ENCODE data around the gene GLYATL3.

GLYATL3 gene

DNA sequence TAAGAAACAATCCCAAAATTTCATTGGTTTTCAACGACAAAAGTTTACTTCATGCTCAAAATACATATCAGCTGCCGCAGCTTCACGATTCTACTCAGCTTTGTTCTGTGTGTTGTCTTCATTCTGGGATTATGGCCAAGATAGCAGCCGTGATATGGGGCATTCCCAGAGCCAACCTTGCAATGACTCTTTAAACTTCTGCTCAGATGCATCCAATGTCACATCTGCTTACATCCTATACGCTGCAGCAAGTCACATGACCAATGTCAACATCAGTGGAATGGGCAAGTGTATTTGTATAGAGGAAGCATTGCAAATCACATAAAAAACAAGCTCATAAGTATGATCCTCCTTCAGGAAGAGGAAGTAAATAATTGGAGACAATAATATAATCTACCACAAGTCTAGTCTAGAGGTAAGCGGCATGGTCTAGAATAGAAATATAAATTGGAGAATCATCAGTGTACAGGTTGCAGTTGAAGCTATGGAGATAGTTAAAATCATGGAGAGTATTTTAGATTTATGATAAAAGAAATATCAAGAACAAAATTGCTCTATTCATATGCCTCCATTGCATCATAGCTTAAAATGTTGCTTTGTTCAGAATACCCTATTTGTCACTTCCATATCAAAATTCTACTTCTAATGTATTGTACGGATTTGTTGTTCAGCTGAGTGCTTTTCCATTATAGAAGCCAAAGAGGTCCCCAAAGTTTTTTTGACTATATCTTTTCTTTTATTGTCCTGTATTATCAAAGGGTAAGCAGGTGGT, 43.5 kb downstream of the GLYATL3 start:
- DNase-seq (ENCODE audit: insufficient read length, low spot score) (no peak), FAIRE-seq (no peak)

DNA sequence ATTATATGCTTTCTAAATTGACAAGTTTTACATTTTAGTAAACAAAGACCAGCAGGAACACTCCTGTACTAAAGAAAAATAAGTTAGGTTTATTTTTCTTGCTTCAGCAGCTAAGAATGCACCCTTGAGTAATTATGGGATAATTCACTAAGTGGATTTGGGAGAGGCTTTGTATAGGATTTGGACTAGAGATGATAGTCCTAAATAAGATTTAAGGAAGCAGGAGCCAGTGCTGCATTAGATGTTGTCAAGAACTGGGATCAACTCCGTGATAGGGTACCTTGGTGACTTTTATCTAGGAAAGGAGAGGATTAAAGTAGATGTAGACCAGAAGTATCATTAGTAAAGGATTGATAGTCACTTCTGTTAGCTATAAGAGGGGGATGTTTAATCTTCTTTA, 46.6 kb downstream of the GLYATL3 start:
- no peak for FAIRE-seq

DNA sequence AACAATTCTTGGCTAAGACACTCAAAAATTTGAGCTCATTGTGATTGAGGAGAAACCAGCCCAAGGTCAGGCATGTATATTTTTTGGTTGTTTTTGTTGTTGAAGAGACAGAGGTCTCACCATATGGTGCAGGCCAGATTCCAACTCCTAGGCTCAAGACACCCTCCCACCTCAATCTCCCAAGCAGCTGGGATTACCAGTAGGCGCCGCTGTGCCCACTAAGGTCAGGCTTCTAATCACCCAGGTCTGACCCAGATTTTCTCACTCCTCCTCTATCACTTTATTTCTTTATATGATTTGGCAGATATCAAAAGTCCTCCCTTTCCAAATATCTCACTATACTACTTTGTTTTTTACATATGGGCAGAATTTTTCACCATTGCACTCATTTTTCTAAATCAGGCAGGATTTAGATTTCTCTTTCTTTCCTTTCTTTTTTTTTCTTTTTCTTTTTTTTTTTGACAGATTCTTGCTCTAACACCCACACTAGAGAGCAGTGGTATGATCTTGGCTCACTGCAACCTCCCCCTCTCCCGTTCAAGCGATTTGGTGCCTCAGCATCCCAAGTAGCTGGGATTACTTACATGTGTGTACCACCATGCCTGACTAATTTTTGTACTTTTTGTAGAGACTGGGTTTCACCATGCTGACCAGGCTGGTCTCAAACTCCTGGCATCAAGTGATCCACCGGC, 49.0 kb downstream of the GLYATL3 start:
- DNase-seq (ENCODE audit: insufficient read length, low spot score): no peak
- FAIRE-seq: no peak

More for the DNA sequence above, 46.6 kb downstream of the GLYATL3 start:
- no peak for DNase-seq (ENCODE audit: insufficient read length, low spot score)

- FAIRE-seq (no peak), DNase-seq (ENCODE audit: insufficient read length, low spot score) (no peak)
Observed at GRCh38 chr6:49549691-49550491, 50.2 kb downstream of the GLYATL3 start.

- FAIRE-seq (peak; percentile 78), DNase-seq (ENCODE audit: insufficient read length, low spot score) (peak; percentile 31)
Observed at GRCh38 chr6:49550492-49551077, 50.9 kb downstream of the GLYATL3 start, which contains the start of gene C6orf141. Gene C6orf141 (plus strand): TSS chr6:49550668. CDS start chr6:49550793, 125 bp downstream.

GRCh38 chr6:49551078-49551865, 51.5 kb downstream of the GLYATL3 start:
- no peak for FAIRE-seq
- DNase-seq (ENCODE audit: insufficient read length, low spot score): no peak

DNA sequence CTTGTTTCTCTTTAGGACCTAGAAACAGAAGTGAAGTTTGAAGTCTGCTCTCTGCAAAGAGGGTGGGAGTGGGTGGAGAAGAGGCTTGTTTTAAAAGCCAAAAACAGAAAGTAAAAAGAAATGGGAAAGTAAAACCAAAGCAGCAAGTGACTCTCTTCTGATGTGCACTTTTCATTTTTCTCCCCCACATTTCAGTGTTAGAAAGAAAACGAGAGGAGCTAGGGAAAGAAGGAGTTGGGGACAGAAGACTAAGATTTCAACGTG, 52.1 kb downstream of the GLYATL3 start:
- FAIRE-seq (peak; percentile 55), DNase-seq (ENCODE audit: insufficient read length, low spot score) (no peak)

- FAIRE-seq (no peak), DNase-seq (ENCODE audit: insufficient read length, low spot score) (no peak)
Observed at GRCh38 chr6:49552596-49552995, 52.9 kb downstream of the GLYATL3 start.

- DNase-seq (ENCODE audit: insufficient read length, low spot score): no peak
Observed at GRCh38 chr6:49553384-49553783, 53.7 kb downstream of the GLYATL3 start.

GRCh38 chr6:49555951-49556350, 56.2 kb downstream of the GLYATL3 start:
- FAIRE-seq (no peak), DNase-seq (ENCODE audit: insufficient read length, low spot score) (no peak)

More at GRCh38 chr6:49553384-49553783, 53.7 kb downstream of the GLYATL3 start:
- no peak for FAIRE-seq

DNA sequence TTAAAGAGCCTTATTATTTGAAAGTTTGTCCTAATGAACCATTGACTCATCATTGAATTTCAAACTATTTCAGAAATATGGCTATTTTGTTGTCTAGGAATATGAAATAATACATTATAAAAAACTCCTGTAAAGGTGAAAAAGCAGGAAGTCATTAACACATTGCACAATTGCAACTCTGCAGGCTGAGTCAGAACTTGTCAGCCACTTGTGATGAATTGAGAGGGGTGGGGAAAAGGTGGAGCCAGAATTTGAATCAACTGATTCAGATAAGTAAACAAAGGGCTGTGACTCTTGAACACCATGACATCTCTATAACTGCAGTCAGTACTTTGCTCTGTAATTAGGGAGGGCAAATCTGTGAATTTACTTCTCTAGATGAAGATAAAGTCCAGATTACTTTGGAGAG, 56.7 kb downstream of the GLYATL3 start:
- FAIRE-seq (no peak), DNase-seq (ENCODE audit: insufficient read length, low spot score) (no peak)

DNA sequence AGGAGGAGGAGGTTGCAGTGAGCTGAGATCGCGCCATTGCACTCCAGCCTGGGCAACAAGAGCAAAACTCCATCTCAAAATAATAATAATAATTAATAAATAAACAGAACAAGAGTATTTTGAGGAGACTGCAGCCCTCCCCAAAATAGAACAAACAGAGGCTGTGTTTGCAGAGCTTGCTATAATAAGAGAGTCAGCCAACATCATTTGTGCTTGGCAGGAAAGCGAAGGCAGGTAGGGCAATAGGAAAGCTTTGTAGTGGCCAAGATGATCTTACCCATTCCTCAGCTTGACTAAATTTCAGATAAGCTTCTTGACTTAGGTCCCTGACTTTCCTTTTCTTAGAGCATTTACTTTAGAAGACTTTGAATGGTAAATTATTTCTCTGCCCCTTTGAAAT, 57.5 kb downstream of the GLYATL3 start:
- DNase-seq (ENCODE audit: insufficient read length, low spot score) (no peak), FAIRE-seq (no peak)

- FAIRE-seq: no peak
Observed at GRCh38 chr6:49558238-49558637, 58.5 kb downstream of the GLYATL3 start.

DNA sequence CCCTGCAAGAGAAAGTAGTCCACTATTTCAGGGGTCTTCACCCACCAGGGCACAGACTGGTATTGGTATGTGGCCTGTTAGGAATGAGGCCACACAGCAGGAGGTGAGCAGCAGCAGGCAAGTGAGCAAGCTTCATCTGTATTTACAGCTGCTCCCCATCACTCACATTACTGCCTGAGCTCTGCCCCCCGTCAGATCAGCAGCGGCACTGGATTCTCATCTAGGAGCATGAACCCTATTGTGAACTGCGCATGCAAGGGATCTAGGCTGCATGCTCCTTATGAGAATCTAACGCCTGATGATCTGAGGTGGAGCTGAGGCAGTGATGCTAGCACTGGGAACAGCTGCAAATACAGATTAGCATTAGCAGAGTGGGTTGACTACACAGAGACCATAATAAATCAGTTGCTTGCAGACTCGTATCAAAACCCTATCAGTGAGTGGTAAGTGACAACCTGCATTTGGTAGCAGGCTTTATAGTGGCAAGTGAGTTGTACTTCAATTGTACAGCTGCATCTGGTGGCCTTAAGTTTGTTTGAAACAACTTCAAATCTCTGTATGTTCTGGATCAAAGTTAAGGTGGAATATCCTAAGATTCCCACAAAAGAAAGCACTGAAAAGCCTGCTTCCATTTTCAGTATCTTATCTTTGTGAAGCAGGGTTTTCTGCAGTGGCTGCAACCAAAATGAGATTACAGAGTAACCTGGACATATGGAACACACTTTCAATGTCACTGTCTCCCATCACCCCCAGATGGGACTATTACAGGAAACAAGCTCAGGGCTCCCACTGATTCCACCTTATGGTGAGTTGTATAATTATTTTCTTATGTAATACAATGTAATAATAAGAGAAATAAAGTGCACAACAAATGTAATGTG, 63.5 kb downstream of the GLYATL3 start:
- no peak for DNase-seq (ENCODE audit: insufficient read length, low spot score)
- no peak for FAIRE-seq

More at GRCh38 chr6:49558238-49558637, 58.5 kb downstream of the GLYATL3 start:
- no peak for DNase-seq (ENCODE audit: insufficient read length, low spot score)

- no peak for FAIRE-seq
- DNase-seq (ENCODE audit: insufficient read length, low spot score): no peak
Observed at GRCh38 chr6:49564552-49564951, 64.8 kb downstream of the GLYATL3 start.

GRCh38 chr6:49565261-49565660, 65.5 kb downstream of the GLYATL3 start:
- no peak for DNase-seq (ENCODE audit: insufficient read length, low spot score)
- no peak for FAIRE-seq

DNA sequence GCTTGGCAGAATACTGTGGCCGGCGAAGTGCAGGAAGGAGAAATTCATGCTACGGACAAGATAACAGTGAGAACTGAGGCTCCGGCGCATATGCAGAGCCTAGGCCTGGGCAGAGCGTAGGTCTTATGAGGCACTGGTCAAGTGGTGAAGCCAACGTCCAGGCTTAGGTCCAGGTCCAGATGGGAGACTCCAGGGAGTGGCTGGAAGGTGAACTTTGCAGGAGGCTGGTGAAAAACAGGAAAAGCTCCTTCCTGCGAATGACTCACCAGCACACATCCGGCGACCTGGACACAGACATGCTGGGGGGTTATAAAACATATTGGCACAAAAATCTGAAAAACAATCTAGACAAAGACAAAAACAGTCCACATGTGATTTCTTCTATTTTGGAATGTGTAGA, 66.1 kb downstream of the GLYATL3 start:
- DNase-seq (ENCODE audit: insufficient read length, low spot score) (no peak), FAIRE-seq (no peak)

- no peak for DNase-seq (ENCODE audit: insufficient read length, low spot score)
Observed at GRCh38 chr6:49570474-49571079, 70.9 kb downstream of the GLYATL3 start.

GRCh38 chr6:49576618-49577017, 76.9 kb downstream of the GLYATL3 start:
- no peak for FAIRE-seq

More at GRCh38 chr6:49570474-49571079, 70.9 kb downstream of the GLYATL3 start:
- FAIRE-seq: no peak

More at GRCh38 chr6:49576618-49577017, 76.9 kb downstream of the GLYATL3 start:
- no peak for DNase-seq (ENCODE audit: insufficient read length, low spot score)
